IMR-90 (cell line): ENCODE measurements around the gene HLA-DPA1.

Experiments
- POLR2A ChIP-seq: IDR thresholded peaks from 2 replicates; pipeline ENCODE4 v1.6.1; 2012; ENCODE audit warnings: mild to moderate bottlenecking, low read depth, low read length
- RAD21 ChIP-seq: IDR thresholded peaks from 2 replicates; pipeline ENCODE4 v1.6.1; 2012; ENCODE audit warnings: low read length, improper control_type of control experiment
- TF ChIP-seq, protein P1 (sequence below): conservative IDR thresholded peaks from 2 replicates; pipeline ENCODE4 v1.5.1; 2012; ENCODE audit warnings: mild to moderate bottlenecking, low read depth, low read length, improper control_type of control experiment

DNA sequence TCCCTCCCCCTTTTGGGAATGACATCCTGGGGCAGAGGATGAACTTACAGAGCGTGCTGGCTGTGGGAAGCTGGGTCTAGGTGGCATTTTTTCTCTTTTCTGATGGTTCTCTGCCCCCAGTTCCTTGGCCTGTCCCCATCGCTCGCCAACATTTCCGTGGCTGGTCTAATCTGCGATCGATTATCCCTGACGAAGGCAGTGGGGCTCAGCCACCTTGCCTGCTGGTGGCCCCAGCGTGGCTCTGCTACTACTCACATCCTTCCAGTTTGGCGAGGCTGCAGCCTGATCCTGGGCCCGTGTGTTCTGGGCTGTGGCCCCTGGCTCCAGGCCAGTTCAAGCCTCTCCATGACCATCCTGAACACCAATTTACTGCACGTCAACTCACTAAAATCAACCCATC is 57.7 kb downstream of the HLA-DPA1 start:
- TF ChIP-seq, protein P1, sequence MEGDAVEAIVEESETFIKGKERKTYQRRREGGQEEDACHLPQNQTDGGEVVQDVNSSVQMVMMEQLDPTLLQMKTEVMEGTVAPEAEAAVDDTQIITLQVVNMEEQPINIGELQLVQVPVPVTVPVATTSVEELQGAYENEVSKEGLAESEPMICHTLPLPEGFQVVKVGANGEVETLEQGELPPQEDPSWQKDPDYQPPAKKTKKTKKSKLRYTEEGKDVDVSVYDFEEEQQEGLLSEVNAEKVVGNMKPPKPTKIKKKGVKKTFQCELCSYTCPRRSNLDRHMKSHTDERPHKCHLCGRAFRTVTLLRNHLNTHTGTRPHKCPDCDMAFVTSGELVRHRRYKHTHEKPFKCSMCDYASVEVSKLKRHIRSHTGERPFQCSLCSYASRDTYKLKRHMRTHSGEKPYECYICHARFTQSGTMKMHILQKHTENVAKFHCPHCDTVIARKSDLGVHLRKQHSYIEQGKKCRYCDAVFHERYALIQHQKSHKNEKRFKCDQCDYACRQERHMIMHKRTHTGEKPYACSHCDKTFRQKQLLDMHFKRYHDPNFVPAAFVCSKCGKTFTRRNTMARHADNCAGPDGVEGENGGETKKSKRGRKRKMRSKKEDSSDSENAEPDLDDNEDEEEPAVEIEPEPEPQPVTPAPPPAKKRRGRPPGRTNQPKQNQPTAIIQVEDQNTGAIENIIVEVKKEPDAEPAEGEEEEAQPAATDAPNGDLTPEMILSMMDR = no peak
- TF ChIP-seq RAD21 (no peak), POLR2A (no peak)
